ENCODE data around the gene SEPTIN1. TPM values are rescaled to one million over a fixed set of nuclear protein-coding genes. Genes with fewer than 3 reads are reported as not detected.
A peak's percentile ranks its signal among the peaks of the same experiment; 100 is the strongest.

Gene SEPTIN1
- total RNA-seq, 1 experiment from 2014 or later = 0.34 TPM

DNA sequence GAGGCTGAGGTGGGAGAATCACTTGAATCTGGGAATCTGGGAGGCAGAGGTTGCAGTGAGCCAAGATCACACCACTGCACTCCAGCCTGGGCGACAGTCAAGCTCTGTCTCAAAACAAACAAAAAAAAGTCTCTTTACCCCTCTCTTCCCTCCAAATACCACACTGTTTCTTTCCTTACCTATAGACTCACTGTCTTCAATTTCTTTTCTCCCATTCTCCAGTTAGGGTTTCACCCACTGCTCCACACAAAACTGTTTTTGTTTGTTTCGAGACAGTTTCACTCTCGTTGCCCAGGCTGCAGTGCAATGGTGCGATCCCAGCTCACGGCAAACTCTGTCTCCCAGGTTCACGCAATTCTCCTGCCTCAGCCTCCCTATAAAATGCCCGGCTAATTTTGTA lies 21.2 kb downstream of the SEPTIN1 start:
- H3K27me3 ChIP-seq (replicated peaks; ENCODE audit: control insufficient read depth, insufficient read depth, low read length) = no peaks in the 10 kb centered on the region
- ChIA-PET CTCF (no interaction called here), POLR2A (no interaction called here)
- Mint-ChIP-seq H3K4me3 (ENCODE audit: unreplicated experiment) (no peak overlapping the region), H3K4me1 (ENCODE audit: low read depth, unreplicated experiment) (peaks cover 31% of the 10 kb centered on the region), H3K9me3 (ENCODE audit: unreplicated experiment) (no peaks in the 10 kb centered on the region), H3K36me3 (ENCODE audit: insufficient read depth, unreplicated experiment) (peaks cover 58% of the 10 kb centered on the region), H3K27ac (ENCODE audit: unreplicated experiment) (peak overlapping the region; percentile 41), H3K27me3 (ENCODE audit: insufficient read depth, unreplicated experiment) (no peaks in the 10 kb centered on the region)
- H3K4me1 ChIP-seq = peaks cover 4% of the 10 kb centered on the region; the same call in 1 of the 2 replicates
- no peaks in the 10 kb centered on the region for H3K9me3 ChIP-seq
- H3K4me3 ChIP-seq (ENCODE audit: low read depth, low read length) = no peak overlapping the region
- TF ChIP-seq, protein P1, sequence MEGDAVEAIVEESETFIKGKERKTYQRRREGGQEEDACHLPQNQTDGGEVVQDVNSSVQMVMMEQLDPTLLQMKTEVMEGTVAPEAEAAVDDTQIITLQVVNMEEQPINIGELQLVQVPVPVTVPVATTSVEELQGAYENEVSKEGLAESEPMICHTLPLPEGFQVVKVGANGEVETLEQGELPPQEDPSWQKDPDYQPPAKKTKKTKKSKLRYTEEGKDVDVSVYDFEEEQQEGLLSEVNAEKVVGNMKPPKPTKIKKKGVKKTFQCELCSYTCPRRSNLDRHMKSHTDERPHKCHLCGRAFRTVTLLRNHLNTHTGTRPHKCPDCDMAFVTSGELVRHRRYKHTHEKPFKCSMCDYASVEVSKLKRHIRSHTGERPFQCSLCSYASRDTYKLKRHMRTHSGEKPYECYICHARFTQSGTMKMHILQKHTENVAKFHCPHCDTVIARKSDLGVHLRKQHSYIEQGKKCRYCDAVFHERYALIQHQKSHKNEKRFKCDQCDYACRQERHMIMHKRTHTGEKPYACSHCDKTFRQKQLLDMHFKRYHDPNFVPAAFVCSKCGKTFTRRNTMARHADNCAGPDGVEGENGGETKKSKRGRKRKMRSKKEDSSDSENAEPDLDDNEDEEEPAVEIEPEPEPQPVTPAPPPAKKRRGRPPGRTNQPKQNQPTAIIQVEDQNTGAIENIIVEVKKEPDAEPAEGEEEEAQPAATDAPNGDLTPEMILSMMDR (IDR thresholded peaks at IDR 0.05; ENCODE audit: insufficient read depth in 1 of 2, low read depth in 1 of 2, low read length in 1 of 2, severe bottlenecking in 1 of 2, unreplicated experiment in 1 of 2) = no peak
- intact Hi-C loops (cut with micrococcal nuclease; ENCODE audit: unreplicated experiment) = no loop called here
- BruUV-seq (replicated peaks) = no TSS peak
- peaks cover 1% of the 10 kb centered on the region for H3K36me3 ChIP-seq (ENCODE audit: control insufficient read depth, insufficient read depth, low read length)
- no peak for DNase-seq

DNA sequence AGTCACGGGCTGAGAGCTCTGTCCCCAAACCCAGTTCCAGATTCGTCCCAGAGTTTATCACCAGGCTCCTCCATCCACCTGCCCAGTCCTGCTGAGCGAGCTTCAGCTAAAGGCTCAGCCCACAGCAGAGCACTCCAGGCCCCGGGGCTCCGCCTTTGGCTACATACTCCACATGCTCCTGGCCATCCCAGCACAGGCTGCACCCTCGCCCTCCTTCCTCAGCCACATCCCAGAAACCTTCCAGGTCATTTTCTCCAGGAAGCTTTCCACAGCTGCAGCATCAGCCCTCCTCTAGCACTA lies 22.5 kb downstream of the SEPTIN1 start:
- peaks cover 59% of the 10 kb centered on the region for H3K36me3 Mint-ChIP-seq (ENCODE audit: insufficient read depth, unreplicated experiment)
- H3K27me3 ChIP-seq (replicated peaks; ENCODE audit: control insufficient read depth, insufficient read depth, low read length) = no peaks in the 10 kb centered on the region
- no peaks in the 10 kb centered on the region for H3K27me3 Mint-ChIP-seq (ENCODE audit: insufficient read depth, unreplicated experiment)
- no peak overlapping the region for H3K4me3 Mint-ChIP-seq (ENCODE audit: unreplicated experiment)
- H3K9me3 ChIP-seq = no peaks in the 10 kb centered on the region
- intact Hi-C loops (cut with micrococcal nuclease; ENCODE audit: unreplicated experiment) = loop anchor here (5.0 kb wide), 1 partner anchor 47 kb away; the partner anchor contains the start of gene ZNF771
- H3K36me3 ChIP-seq (ENCODE audit: control insufficient read depth, insufficient read depth, low read length) = peaks cover 1% of the 10 kb centered on the region
- TF ChIP-seq, protein P1 (IDR thresholded peaks at IDR 0.05; ENCODE audit: insufficient read depth in 1 of 2, low read depth in 1 of 2, low read length in 1 of 2, severe bottlenecking in 1 of 2, unreplicated experiment in 1 of 2) = no peak
- CTCF ChIA-PET = interaction anchor here (1.0 kb wide), 1 partner anchor 11 kb away, joined by 3 read pairs; no protein-coding TSS in a partner anchor
- no peak for DNase-seq
- H3K27ac Mint-ChIP-seq (ENCODE audit: unreplicated experiment) = peak overlapping the region; percentile 45
- H3K4me1 ChIP-seq = peaks cover 5% of the 10 kb centered on the region; the same call in 1 of the 2 replicates
- no TSS peak for BruUV-seq (replicated peaks)
- H3K4me1 Mint-ChIP-seq (ENCODE audit: low read depth, unreplicated experiment) = peaks cover 34% of the 10 kb centered on the region
- H3K4me3 ChIP-seq (ENCODE audit: low read depth, low read length) = no peak overlapping the region
- POLR2A ChIA-PET = interaction anchor here (1.2 kb wide), 1 partner anchor 11 kb away, joined by 4 read pairs; the partner anchor contains the start of gene TBC1D10B
- H3K9me3 Mint-ChIP-seq (ENCODE audit: unreplicated experiment) = no peaks in the 10 kb centered on the region

DNA sequence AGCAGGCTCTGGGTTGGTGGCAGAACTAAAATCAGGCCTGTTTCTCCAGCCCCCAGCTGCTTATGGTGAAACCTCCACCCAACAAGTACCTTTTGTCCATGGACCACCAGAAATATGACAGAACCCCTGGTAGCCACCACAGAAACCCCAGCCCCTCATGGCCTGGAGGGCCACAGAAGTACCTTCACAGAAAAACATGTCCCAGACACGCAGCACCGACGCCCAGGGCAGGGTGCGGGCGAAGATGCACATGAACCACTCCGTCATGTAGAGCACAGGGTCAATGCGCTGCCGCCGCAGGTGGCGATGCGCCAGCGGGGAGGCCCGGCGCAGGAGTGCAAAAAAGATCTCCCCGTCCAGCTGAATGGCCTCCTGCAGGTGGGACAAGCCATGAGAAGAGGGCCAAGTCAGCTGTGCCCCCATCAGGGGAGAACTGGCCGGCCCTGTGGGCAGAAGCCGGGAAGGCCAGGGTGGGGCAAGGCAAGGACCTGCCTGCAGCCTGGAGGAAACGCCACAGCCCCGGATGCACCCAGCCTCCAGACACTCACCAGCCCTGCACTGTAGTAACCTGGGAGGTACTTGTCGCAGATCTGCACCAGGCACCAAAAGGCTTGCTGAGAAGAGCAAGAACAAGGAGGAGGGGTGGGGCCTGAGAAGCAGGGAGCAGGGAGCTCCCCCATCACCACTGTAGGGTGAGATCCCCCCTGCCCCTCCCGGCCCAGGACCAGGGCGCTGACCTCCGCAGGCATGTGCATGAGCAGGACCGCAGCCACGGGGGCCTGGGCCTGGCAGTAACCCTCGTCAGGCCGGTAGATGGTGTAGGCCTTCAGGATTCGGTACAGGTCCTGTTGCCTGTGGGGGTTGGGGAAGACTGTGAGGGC lies 23.1 kb downstream of the SEPTIN1 start:
- no peak overlapping the region for H3K4me3 ChIP-seq (ENCODE audit: low read depth, low read length)
- Mint-ChIP-seq H3K27me3 (ENCODE audit: insufficient read depth, unreplicated experiment) (no peaks in the 10 kb centered on the region), H3K36me3 (ENCODE audit: insufficient read depth, unreplicated experiment) (peaks cover 61% of the 10 kb centered on the region), H3K4me3 (ENCODE audit: unreplicated experiment) (no peak overlapping the region), H3K27ac (ENCODE audit: unreplicated experiment) (no peak overlapping the region), H3K4me1 (ENCODE audit: low read depth, unreplicated experiment) (peaks cover 34% of the 10 kb centered on the region), H3K9me3 (ENCODE audit: unreplicated experiment) (no peaks in the 10 kb centered on the region)
- CTCF ChIA-PET = interaction anchor here (1.0 kb wide), 1 partner anchor 11 kb away, joined by 3 read pairs; no protein-coding TSS in a partner anchor
- H3K9me3 ChIP-seq = no peaks in the 10 kb centered on the region
- no peaks in the 10 kb centered on the region for H3K27me3 ChIP-seq (replicated peaks; ENCODE audit: control insufficient read depth, insufficient read depth, low read length)
- peaks cover 1% of the 10 kb centered on the region for H3K36me3 ChIP-seq (ENCODE audit: control insufficient read depth, insufficient read depth, low read length)
- no TSS peak for BruUV-seq (replicated peaks)
- intact Hi-C loops (cut with micrococcal nuclease; ENCODE audit: unreplicated experiment) = loop anchor here (5.0 kb wide), 1 partner anchor 48 kb away; the partner anchor contains the start of gene ZNF771
- DNase-seq = no peak
- H3K4me1 ChIP-seq = peaks cover 5% of the 10 kb centered on the region; the same call in 1 of the 2 replicates
- POLR2A ChIA-PET = interaction anchor here (0.7 to 1.2 kb wide), 2 partner anchors 11 to 12 kb away, joined by 3 to 4 read pairs; partner anchors contain the start of gene TBC1D10B
- TF ChIP-seq, protein P1 (IDR thresholded peaks at IDR 0.05; ENCODE audit: insufficient read depth in 1 of 2, low read depth in 1 of 2, low read length in 1 of 2, severe bottlenecking in 1 of 2, unreplicated experiment in 1 of 2) = no peak

All from Caco-2 (cell line).